HEK293 (cell line): Measurements from ENCODE around the gene CYP21A2.

Source experiments
- CTCF ChIA-PET: fragments of 350-600 bp; formaldehyde crosslinking; extraction: SDS; loops from one replicate; lab custom pipeline; 2021; ENCODE audit warnings: antibody characterized with exemption; lab: Yijun Ruan, JAX
- POLR2A ChIA-PET: fragments of 300-600 bp; formaldehyde crosslinking; extraction: SDS; loops from one replicate; lab custom pipeline; 2020; ENCODE audit warnings: antibody characterized with exemption, inconsistent platforms; lab: Yijun Ruan, JAX
- H3K27ac ChIP-seq: fragments of 200-500 bp; sonication (Bioruptor generic); 2 replicates; pipeline ENCODE4 v1.5.1; 2014; ENCODE audit warnings: low read depth, low read length, control low read depth, inconsistent platforms; ENCODE audit errors: extremely low read depth
- H3K36me3 ChIP-seq, 2 experiments: fragments of 200-500 bp in 1 of 2; sonication (Bioruptor generic) in 1 of 2; 1 replicate in 1 of 2; 2 replicates in 1 of 2; pipeline ENCODE4 v1.5.1; 2014 to 2017; ENCODE audit warnings: inconsistent platforms in 2 of 2, low read length in 2 of 2; ENCODE audit not compliant: control insufficient read depth in 2 of 2, insufficient read depth in 1 of 2
- H3K4me1 ChIP-seq: fragments of 200-500 bp; sonication (Bioruptor generic); 2 replicates; pipeline ENCODE4 v1.5.1; 2014; ENCODE audit warnings: mild to moderate bottlenecking, low read length, inconsistent platforms; ENCODE audit not compliant: control insufficient read depth, insufficient read depth
- H3K4me3 ChIP-seq: 2 replicates; pipeline ENCODE4 v1.5.1; 2011; ENCODE audit warnings: low read depth, mild to moderate bottlenecking, control low read depth, low read length, moderate library complexity
- H3K9me3 ChIP-seq: fragments of 200-500 bp; sonication (Bioruptor generic); 2 replicates; pipeline ENCODE4 v1.5.1; 2014; ENCODE audit warnings: low read depth, low read length, inconsistent platforms; ENCODE audit not compliant: control insufficient read depth, insufficient read depth
- EGR2 ChIP-seq: fragments of 450-650 bp; formaldehyde crosslinking; IDR thresholded peaks from 2 replicates; pipeline ENCODE4 v1.5.1; 2016; ENCODE audit warnings: low read depth, missing biosample characterization, missing genetic modification characterization
- GLIS1 ChIP-seq: fragments of 450-650 bp; formaldehyde crosslinking; IDR thresholded peaks from 2 replicates; pipeline ENCODE4 v1.5.1; 2016; ENCODE audit warnings: missing biosample characterization, missing genetic modification characterization
- OVOL3 ChIP-seq: fragments of 450-650 bp; formaldehyde crosslinking; IDR thresholded peaks from 2 replicates; pipeline ENCODE4 v1.5.1; 2016; ENCODE audit warnings: missing biosample characterization, missing genetic modification characterization
- REST ChIP-seq: fragments of 450-650 bp; formaldehyde crosslinking; IDR thresholded peaks from 2 replicates; pipeline ENCODE4 v1.5.1; 2016; ENCODE audit warnings: missing biosample characterization, missing genetic modification characterization
- ZBTB17 ChIP-seq: fragments of 450-650 bp; formaldehyde crosslinking; IDR thresholded peaks from 2 replicates; pipeline ENCODE4 v1.5.1; 2016; ENCODE audit warnings: missing biosample characterization, missing genetic modification characterization
- ZBTB21 ChIP-seq: fragments of 450-650 bp; formaldehyde crosslinking; IDR thresholded peaks from 2 replicates; pipeline ENCODE4 v1.5.1; 2017; ENCODE audit warnings: missing biosample characterization, missing genetic modification characterization
- ZBTB48 ChIP-seq: fragments of 450-650 bp; formaldehyde crosslinking; IDR thresholded peaks from 2 replicates; pipeline ENCODE4 v1.5.1; 2016; ENCODE audit warnings: missing biosample characterization, missing genetic modification characterization
- ZIC2 ChIP-seq: fragments of 450-650 bp; formaldehyde crosslinking; IDR thresholded peaks from 2 replicates; pipeline ENCODE4 v1.5.1; 2016; ENCODE audit warnings: missing biosample characterization, missing genetic modification characterization
- ZNF112 ChIP-seq: fragments of 450-650 bp; formaldehyde crosslinking; IDR thresholded peaks from 2 replicates; pipeline ENCODE4 v1.5.0; 2017; ENCODE audit warnings: missing biosample characterization, missing genetic modification characterization
- ZNF121 ChIP-seq: fragments of 450-650 bp; formaldehyde crosslinking; IDR thresholded peaks from 2 replicates; pipeline ENCODE4 v1.5.1; 2016; ENCODE audit warnings: missing biosample characterization, missing genetic modification characterization
- ZNF16 ChIP-seq: fragments of 450-650 bp; formaldehyde crosslinking; IDR thresholded peaks from 2 replicates; pipeline ENCODE4 v1.5.1; 2016; ENCODE audit warnings: low read depth, missing biosample characterization, missing genetic modification characterization
- ZNF211 ChIP-seq: fragments of 450-650 bp; formaldehyde crosslinking; IDR thresholded peaks from 2 replicates; pipeline ENCODE4 v1.5.1; 2016; ENCODE audit warnings: low read depth, missing biosample characterization, missing genetic modification characterization
- ZNF324 ChIP-seq: fragments of 450-650 bp; formaldehyde crosslinking; IDR thresholded peaks from 2 replicates; pipeline ENCODE4 v1.5.1; 2016; ENCODE audit warnings: missing biosample characterization, missing genetic modification characterization
- ZNF350 ChIP-seq: fragments of 450-650 bp; formaldehyde crosslinking; IDR thresholded peaks from 2 replicates; pipeline ENCODE4 v1.5.0; 2017; ENCODE audit warnings: missing biosample characterization, mild to moderate bottlenecking, missing genetic modification characterization
- ZNF37A ChIP-seq: fragments of 450-650 bp; IDR thresholded peaks from 2 replicates; pipeline ENCODE4 v1.5.1; 2018; ENCODE audit warnings: missing biosample characterization, missing genetic modification characterization
- ZNF677 ChIP-seq: fragments of 450-650 bp; IDR thresholded peaks from 2 replicates; pipeline ENCODE4 v1.5.0; 2018; ENCODE audit warnings: missing biosample characterization, mild to moderate bottlenecking, missing genetic modification characterization, moderate library complexity
- ZNF76 ChIP-seq: fragments of 450-650 bp; formaldehyde crosslinking; IDR thresholded peaks from 2 replicates; pipeline ENCODE4; 2016; ENCODE audit warnings: low read depth, missing biosample characterization, missing genetic modification characterization, borderline replicate concordance
- ZNF776 ChIP-seq: fragments of 450-650 bp; formaldehyde crosslinking; IDR thresholded peaks from 2 replicates; pipeline ENCODE4 v1.5.0; 2017; ENCODE audit warnings: missing biosample characterization, missing genetic modification characterization, borderline replicate concordance
- TF ChIP-seq, protein P1 (sequence below): fragments of 450-650 bp; formaldehyde crosslinking; IDR thresholded peaks from 2 replicates; pipeline ENCODE4 v1.5.1; 2017; ENCODE audit warnings: missing biosample characterization, missing genetic modification characterization
- TF ChIP-seq, protein P2 (sequence below): fragments of 450-650 bp; formaldehyde crosslinking; IDR thresholded peaks from 2 replicates; pipeline ENCODE4 v1.5.1; 2016; ENCODE audit warnings: missing biosample characterization, missing genetic modification characterization
- TF ChIP-seq, protein P3 (sequence below): fragments of 450-650 bp; formaldehyde crosslinking; IDR thresholded peaks from 2 replicates; pipeline ENCODE4 v1.5.1; 2016; ENCODE audit warnings: missing biosample characterization, missing genetic modification characterization, borderline replicate concordance

CYP21A2 gene

DNA sequence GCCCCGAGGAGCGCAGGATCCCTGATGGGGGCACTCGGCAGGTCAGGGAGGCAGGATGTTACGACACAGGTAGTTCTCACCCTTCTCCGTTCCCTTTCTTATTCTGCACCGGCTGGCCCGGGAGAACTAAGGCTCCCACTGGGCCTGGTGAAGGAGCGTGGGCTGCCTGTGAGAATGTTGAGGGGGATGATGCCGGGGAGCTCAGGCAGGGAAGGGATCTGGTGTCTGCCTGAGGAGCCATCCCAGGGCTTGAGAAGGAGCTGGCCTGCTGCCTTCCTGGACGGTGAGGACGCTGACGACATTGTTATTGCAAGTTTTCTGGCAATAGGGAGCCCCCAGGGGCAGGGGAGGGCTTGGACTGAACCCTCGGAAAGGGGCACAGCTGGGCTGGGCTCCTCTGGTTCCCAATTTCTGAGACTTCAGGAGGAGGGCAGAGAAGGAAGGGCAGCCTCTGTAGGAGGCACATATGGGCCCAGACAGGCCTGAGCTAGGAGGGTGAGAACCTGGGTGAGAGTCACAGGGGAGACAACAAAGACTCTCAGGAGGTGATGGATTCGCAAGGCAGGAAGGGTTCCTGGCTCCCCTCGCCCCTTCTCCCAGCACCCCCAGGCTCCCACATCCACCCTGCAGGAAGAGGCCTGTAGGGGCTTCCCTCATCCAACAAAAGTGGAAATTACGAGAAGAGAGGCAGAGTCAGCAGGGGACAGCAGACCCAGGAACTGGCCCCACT lies 32.8 kb downstream of the CYP21A2 start:
- TF ChIP-seq ZIC2 (tag by site-specific recombination) = peak; percentile 54; the same call in 1 of the 2 replicates
- TF ChIP-seq ZBTB21 (tag by site-specific recombination) = no peak
- Histone ChIP-seq H3K4me3 (no peak overlapping the region), H3K4me1 (no peaks in the 10 kb centered on the region), H3K36me3 (no peaks in the 10 kb centered on the region), H3K9me3 (no peaks in the 10 kb centered on the region), H3K27ac (no peak overlapping the region)
- ChIA-PET CTCF (interaction anchor here (0.6 to 1.1 kb wide), 3 partner anchors 12 to 22 kb away, joined by 3 to 4 read pairs (median 3); no protein-coding TSS in a partner anchor), POLR2A (no interaction called here)

DNA sequence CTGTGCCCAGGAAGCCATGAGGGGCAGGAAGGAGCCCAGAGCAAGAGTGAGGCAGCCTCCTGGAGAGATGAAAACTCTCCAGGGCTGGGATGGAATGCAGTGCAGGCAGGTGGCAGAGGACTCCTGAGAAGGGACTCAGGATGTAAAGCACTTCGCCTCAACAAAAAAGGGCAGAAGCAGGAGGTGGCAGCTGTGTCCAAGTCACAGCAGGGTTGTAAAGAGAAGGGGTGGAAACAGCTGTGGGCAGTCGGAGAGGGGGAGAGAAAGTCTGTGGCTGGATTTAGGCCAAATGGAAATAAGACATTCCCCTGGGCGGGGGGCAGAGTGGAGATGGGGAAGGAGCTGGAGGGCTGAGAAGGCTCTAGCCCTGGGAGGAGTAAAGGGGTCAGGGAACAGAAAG lies 34.9 kb downstream of the CYP21A2 start:
- no peak overlapping the region for H3K4me3 ChIP-seq
- H3K27ac ChIP-seq = no peak overlapping the region
- CTCF ChIA-PET = interaction anchor here (0.8 to 1.4 kb wide), 2 partner anchors 11 to 25 kb away, joined by 3 to 5 read pairs; no protein-coding TSS in a partner anchor
- TF ChIP-seq ZNF211 (no peak), ZNF350 (tag by site-specific recombination) (no peak), ZNF37A (tag by site-specific recombination) (no peak), ZNF112 (tag by site-specific recombination) (no peak), ZNF776 (tag by site-specific recombination) (no peak), ZNF76 (tag by site-specific recombination) (no peak), ZIC2 (tag by site-specific recombination) (peak; percentile 98), GLIS1 (peak; percentile 55; the same call in 1 of the 2 replicates), ZBTB17 (peak; percentile 66; the same call in 1 of the 2 replicates)
- TF ChIP-seq, protein P1, sequence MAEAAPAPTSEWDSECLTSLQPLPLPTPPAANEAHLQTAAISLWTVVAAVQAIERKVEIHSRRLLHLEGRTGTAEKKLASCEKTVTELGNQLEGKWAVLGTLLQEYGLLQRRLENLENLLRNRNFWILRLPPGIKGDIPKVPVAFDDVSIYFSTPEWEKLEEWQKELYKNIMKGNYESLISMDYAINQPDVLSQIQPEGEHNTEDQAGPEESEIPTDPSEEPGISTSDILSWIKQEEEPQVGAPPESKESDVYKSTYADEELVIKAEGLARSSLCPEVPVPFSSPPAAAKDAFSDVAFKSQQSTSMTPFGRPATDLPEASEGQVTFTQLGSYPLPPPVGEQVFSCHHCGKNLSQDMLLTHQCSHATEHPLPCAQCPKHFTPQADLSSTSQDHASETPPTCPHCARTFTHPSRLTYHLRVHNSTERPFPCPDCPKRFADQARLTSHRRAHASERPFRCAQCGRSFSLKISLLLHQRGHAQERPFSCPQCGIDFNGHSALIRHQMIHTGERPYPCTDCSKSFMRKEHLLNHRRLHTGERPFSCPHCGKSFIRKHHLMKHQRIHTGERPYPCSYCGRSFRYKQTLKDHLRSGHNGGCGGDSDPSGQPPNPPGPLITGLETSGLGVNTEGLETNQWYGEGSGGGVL (tag by site-specific recombination) = 0 out of 2 replicates have a peak, but pooled peaks have one; percentile 20
- TF ChIP-seq, protein P2, sequence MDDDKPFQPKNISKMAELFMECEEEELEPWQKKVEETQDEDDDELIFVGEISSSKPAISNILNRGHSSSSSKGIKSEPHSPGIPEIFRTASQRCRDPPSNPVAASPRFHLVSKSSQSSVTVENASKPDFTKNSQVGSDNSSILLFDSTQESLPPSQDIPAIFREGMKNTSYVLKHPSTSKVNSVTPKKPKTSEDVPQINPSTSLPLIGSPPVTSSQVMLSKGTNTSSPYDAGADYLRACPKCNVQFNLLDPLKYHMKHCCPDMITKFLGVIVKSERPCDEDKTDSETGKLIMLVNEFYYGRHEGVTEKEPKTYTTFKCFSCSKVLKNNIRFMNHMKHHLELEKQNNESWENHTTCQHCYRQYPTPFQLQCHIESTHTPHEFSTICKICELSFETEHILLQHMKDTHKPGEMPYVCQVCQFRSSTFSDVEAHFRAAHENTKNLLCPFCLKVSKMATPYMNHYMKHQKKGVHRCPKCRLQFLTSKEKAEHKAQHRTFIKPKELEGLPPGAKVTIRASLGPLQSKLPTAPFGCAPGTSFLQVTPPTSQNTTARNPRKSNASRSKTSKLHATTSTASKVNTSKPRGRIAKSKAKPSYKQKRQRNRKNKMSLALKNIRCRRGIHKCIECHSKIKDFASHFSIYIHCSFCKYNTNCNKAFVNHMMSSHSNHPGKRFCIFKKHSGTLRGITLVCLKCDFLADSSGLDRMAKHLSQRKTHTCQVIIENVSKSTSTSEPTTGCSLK = no peak
- H3K36me3 ChIP-seq = no peaks in the 10 kb centered on the region
- no peaks in the 10 kb centered on the region for H3K9me3 ChIP-seq
- POLR2A ChIA-PET = no interaction called here
- H3K4me1 ChIP-seq = no peaks in the 10 kb centered on the region

DNA sequence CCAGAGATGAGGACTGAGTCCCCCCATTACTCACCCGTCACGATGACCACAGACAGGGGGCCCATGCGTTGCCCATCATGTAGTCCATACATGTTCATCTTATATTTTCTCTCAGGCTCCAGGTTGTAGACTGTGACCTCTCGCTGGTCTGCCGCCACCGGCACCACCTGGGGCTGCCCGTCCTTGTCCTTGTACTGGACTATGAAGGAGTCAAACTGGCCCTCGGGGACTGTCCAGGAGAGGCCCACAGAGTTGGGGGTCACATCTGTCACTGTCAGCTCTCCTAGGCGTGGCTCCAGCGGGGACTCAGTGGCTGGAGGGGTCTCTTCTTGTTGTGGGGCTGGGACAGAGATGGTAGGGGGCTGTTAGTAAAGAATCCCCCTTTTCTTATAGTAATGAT lies 35.4 kb downstream of the CYP21A2 start:
- POLR2A ChIA-PET = no interaction called here
- no peaks in the 10 kb centered on the region for H3K36me3 ChIP-seq
- H3K27ac ChIP-seq = no peak overlapping the region
- H3K9me3 ChIP-seq = no peaks in the 10 kb centered on the region
- H3K4me1 ChIP-seq = no peaks in the 10 kb centered on the region
- CTCF ChIA-PET = no interaction called here
- H3K4me3 ChIP-seq = no peak overlapping the region
- TF ChIP-seq ZBTB48 (no peak), ZNF16 (tag by site-specific recombination) (no peak), ZNF324 (no peak), ZNF121 (no peak), EGR2 (tag by site-specific recombination) (no peak), ZNF677 (tag by site-specific recombination) (no peak), OVOL3 (no peak), ZNF776 (tag by site-specific recombination) (no peak), REST (tag by site-specific recombination) (no peak)
- TF ChIP-seq, protein P3, sequence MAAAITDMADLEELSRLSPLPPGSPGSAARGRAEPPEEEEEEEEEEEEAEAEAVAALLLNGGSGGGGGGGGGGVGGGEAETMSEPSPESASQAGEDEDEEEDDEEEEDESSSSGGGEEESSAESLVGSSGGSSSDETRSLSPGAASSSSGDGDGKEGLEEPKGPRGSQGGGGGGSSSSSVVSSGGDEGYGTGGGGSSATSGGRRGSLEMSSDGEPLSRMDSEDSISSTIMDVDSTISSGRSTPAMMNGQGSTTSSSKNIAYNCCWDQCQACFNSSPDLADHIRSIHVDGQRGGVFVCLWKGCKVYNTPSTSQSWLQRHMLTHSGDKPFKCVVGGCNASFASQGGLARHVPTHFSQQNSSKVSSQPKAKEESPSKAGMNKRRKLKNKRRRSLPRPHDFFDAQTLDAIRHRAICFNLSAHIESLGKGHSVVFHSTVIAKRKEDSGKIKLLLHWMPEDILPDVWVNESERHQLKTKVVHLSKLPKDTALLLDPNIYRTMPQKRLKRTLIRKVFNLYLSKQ = no peak
